ENCODE data around the gene JDP2.

- TF ChIP-seq, protein P1, sequence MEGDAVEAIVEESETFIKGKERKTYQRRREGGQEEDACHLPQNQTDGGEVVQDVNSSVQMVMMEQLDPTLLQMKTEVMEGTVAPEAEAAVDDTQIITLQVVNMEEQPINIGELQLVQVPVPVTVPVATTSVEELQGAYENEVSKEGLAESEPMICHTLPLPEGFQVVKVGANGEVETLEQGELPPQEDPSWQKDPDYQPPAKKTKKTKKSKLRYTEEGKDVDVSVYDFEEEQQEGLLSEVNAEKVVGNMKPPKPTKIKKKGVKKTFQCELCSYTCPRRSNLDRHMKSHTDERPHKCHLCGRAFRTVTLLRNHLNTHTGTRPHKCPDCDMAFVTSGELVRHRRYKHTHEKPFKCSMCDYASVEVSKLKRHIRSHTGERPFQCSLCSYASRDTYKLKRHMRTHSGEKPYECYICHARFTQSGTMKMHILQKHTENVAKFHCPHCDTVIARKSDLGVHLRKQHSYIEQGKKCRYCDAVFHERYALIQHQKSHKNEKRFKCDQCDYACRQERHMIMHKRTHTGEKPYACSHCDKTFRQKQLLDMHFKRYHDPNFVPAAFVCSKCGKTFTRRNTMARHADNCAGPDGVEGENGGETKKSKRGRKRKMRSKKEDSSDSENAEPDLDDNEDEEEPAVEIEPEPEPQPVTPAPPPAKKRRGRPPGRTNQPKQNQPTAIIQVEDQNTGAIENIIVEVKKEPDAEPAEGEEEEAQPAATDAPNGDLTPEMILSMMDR (IDR thresholded peaks at IDR 0.05) = no peak
- no peak for TF ChIP-seq POLR2A (IDR thresholded peaks at IDR 0.05)
These were observed 2.3 kb downstream of the JDP2 start for GRCh38 chr14:75430116-75430515.
